PC-9 (cell line): ENCODE data around the gene PTPRG. TPM values are rescaled to one million over a fixed set of nuclear protein-coding genes. Genes with fewer than 3 reads are reported as not detected.

Source experiments
- BruUV-seq: library from RNA; stranded (reverse); fragments of 400-500 nt; replicated peaks from 2 replicates; lab custom pipeline; 2021; lab: Mats Ljungman, UMichigan
- CTCF ChIA-PET: fragments of 300-600 bp; sonication (Branson Sonifier 250); formaldehyde crosslinking; loops from one replicate; lab custom pipeline; 2022; ENCODE audit warnings: antibody characterized with exemption; lab: Charles Lee
- POLR2A ChIA-PET: fragments of 300-600 bp; sonication (Branson Sonifier 250); formaldehyde crosslinking; loops from one replicate; lab custom pipeline; 2022; ENCODE audit warnings: antibody characterized with exemption; ENCODE audit not compliant: unreplicated experiment; lab: Charles Lee
- DNase-seq, 2 experiments: peaks; one replicate each; pipeline versions ENCODE4 v3.0.0 to v3.0.0-alpha.2; 2015 to 2022; ENCODE audit warnings: mixed read lengths in 1 of 2
- H2AFZ ChIP-seq: fragments of 200-600 bp; sonication (generic); 2 replicates; pipeline ENCODE4 v1.8.1; 2017; ENCODE audit warnings: antibody characterized with exemption
- H3F3A ChIP-seq: fragments of 200-600 bp; sonication (generic); 2 replicates; pipeline ENCODE4 v1.8.1; 2017; ENCODE audit warnings: antibody characterized with exemption, mild to moderate bottlenecking, low read depth; ENCODE audit not compliant: insufficient read depth
- H3K27ac ChIP-seq: fragments of 200-600 bp; sonication (generic); 2 replicates; pipeline ENCODE4 v1.6.1; 2016; ENCODE audit warnings: mixed run types
- H3K27me3 ChIP-seq: fragments of 200-600 bp; sonication (generic); 2 replicates; pipeline ENCODE4 v1.6.1; 2016; ENCODE audit warnings: low read depth, mixed run types; ENCODE audit not compliant: insufficient read depth
- H3K36me3 ChIP-seq: fragments of 200-600 bp; sonication (generic); 2 replicates; pipeline ENCODE4 v1.6.1; 2016; ENCODE audit warnings: low read depth, mixed run types
- H3K4me1 ChIP-seq: fragments of 200-600 bp; sonication (generic); replicated peaks from 2 replicates; pipeline ENCODE4 v1.6.1; 2016; ENCODE audit warnings: mixed run types; ENCODE audit not compliant: insufficient read depth
- H3K4me2 ChIP-seq: fragments of 200-600 bp; sonication (generic); 2 replicates; pipeline ENCODE4 v1.6.1; 2017; ENCODE audit warnings: mixed run types
- H3K4me3 ChIP-seq: fragments of 200-600 bp; sonication (generic); 2 replicates; pipeline ENCODE4 v1.6.1; 2016; ENCODE audit warnings: mixed run types
- H3K79me2 ChIP-seq: fragments of 200-600 bp; sonication (generic); 2 replicates; pipeline ENCODE4 v1.6.1; 2017; ENCODE audit warnings: low read depth, mixed run types
- H3K9me2 ChIP-seq: fragments of 200-600 bp; sonication (generic); 2 replicates; pipeline ENCODE4 v1.8.1; 2017; ENCODE audit warnings: mild to moderate bottlenecking; ENCODE audit not compliant: insufficient read depth
- H3K9me3 ChIP-seq: fragments of 200-600 bp; sonication (generic); 2 replicates; pipeline ENCODE4 v1.8.1; 2016; ENCODE audit warnings: low read depth; ENCODE audit not compliant: insufficient read depth
- H4K20me1 ChIP-seq: fragments of 200-600 bp; sonication (generic); 2 replicates; pipeline ENCODE4 v1.8.1; 2017; ENCODE audit not compliant: insufficient read depth
- CTCF ChIP-seq: fragments of 200-600 bp; sonication (generic); conservative IDR thresholded peaks from 2 replicates; pipeline ENCODE4 v1.6.1; 2017; ENCODE audit warnings: mixed run types, antibody characterized with exemption, mild to moderate bottlenecking, moderate library complexity
- EZH2 ChIP-seq: fragments of 200-600 bp; sonication (generic); IDR thresholded peaks from 2 replicates; pipeline ENCODE4 v1.8.0; 2017; ENCODE audit warnings: antibody characterized with exemption, low read depth
- intact Hi-C: fragments of 100-400 bp; cut with micrococcal nuclease; formaldehyde crosslinking; loops from one replicate; pipeline ENCODE4 v1.10.0; 2022; ENCODE audit not compliant: unreplicated experiment
- total RNA-seq: library from RNA; stranded (reverse); gene quantifications from 2 replicates; pipeline ENCODE4 v1.2.3, GENCODE V29; 2021

PTPRG gene
- total RNA-seq, 1 experiment from 2014 or later = 32.9 TPM

- ChIA-PET POLR2A (interaction anchor here (0.8 kb wide), 1 partner anchor 25 kb away, joined by 3 read pairs; no protein-coding TSS in a partner anchor), CTCF (interaction anchor here (0.6 kb wide), 1 partner anchor 82 kb away, joined by 3 read pairs; no protein-coding TSS in a partner anchor)
- H3K27me3 ChIP-seq = no peaks in the 10 kb centered on the region
- no peak overlapping the region for H3K27ac ChIP-seq
- H2AFZ ChIP-seq = no peak overlapping the region
- TF ChIP-seq CTCF (no peak), EZH2 (no peak)
- H3F3A ChIP-seq = no peaks in the 10 kb centered on the region
- no peak overlapping the region for H3K4me2 ChIP-seq
- intact Hi-C loops = no loop called here
- no peaks in the 10 kb centered on the region for H3K36me3 ChIP-seq
- H3K79me2 ChIP-seq = no peaks in the 10 kb centered on the region
- no peaks in the 10 kb centered on the region for H3K9me2 ChIP-seq
- peak; percentile 14 to 35 for DNase-seq
- H3K4me1 ChIP-seq = no peaks in the 10 kb centered on the region
- no peak overlapping the region for H3K4me3 ChIP-seq
- no TSS peak for BruUV-seq
- no peaks in the 10 kb centered on the region for H3K9me3 ChIP-seq
- no peaks in the 10 kb centered on the region for H4K20me1 ChIP-seq
Measured at GRCh38 chr3:62109534-62109933, 548.2 kb downstream of the PTPRG start.

- no TSS peak for BruUV-seq
- intact Hi-C loops = no loop called here
- DNase-seq = no peak
- no peaks in the 10 kb centered on the region for H3K9me3 ChIP-seq
- no peaks in the 10 kb centered on the region for H3K36me3 ChIP-seq
- ChIA-PET POLR2A (no interaction called here), CTCF (interaction anchor here (0.7 kb wide), 1 partner anchor 24 kb away, joined by 14 read pairs; no protein-coding TSS in a partner anchor)
- no peak overlapping the region for H3K27ac ChIP-seq
- no peaks in the 10 kb centered on the region for H3K79me2 ChIP-seq
- H3K27me3 ChIP-seq = no peaks in the 10 kb centered on the region
- no peak overlapping the region for H3K4me2 ChIP-seq
- no peaks in the 10 kb centered on the region for H3K4me1 ChIP-seq
- no peak overlapping the region for H3K4me3 ChIP-seq
- no peak for TF ChIP-seq CTCF
- TF ChIP-seq EZH2 = no peak
- no peak overlapping the region for H2AFZ ChIP-seq
- H3K9me2 ChIP-seq = no peaks in the 10 kb centered on the region
- H4K20me1 ChIP-seq = no peaks in the 10 kb centered on the region
- H3F3A ChIP-seq = no peaks in the 10 kb centered on the region
Measured at GRCh38 chr3:62110443-62111225, 549.3 kb downstream of the PTPRG start.

GRCh38 chr3:62113092-62113491 is 551.7 kb downstream of the PTPRG start:
- BruUV-seq = no TSS peak
- H4K20me1 ChIP-seq = no peaks in the 10 kb centered on the region
- H3K27me3 ChIP-seq = no peaks in the 10 kb centered on the region
- no peak for DNase-seq
- no peaks in the 10 kb centered on the region for H3K79me2 ChIP-seq
- ChIA-PET CTCF (no interaction called here), POLR2A (no interaction called here)
- TF ChIP-seq CTCF = no peak
- no peak for TF ChIP-seq EZH2
- H3K36me3 ChIP-seq = no peaks in the 10 kb centered on the region
- H3K9me2 ChIP-seq = no peaks in the 10 kb centered on the region
- H3K9me3 ChIP-seq = no peaks in the 10 kb centered on the region
- H3F3A ChIP-seq = no peaks in the 10 kb centered on the region
- no peaks in the 10 kb centered on the region for H3K4me1 ChIP-seq
- no peak overlapping the region for H2AFZ ChIP-seq
- no peak overlapping the region for H3K4me2 ChIP-seq
- no peak overlapping the region for H3K27ac ChIP-seq
- H3K4me3 ChIP-seq = no peak overlapping the region
- intact Hi-C loops = no loop called here
